CD14-positive monocyte (primary cell): Measurements from ENCODE around the gene CRADD. TPM values are rescaled to one million over a fixed set of nuclear protein-coding genes. Genes with fewer than 3 reads are reported as not detected.

Source experiments
- DNase-seq, 3 donors: peaks; one replicate each; pipeline ENCODE4 v3.0.0-alpha.2; 2011 to 2022
- H2AFZ ChIP-seq: 2 replicates; pipeline ENCODE4 v1.6.0; 2012; ENCODE audit warnings: mild to moderate bottlenecking, low read depth, low read length, inconsistent platforms; ENCODE audit not compliant: insufficient read depth, poor library complexity, severe bottlenecking
- H3K27ac ChIP-seq, 2 donors: 1 replicate in 1 of 2; 2 replicates in 1 of 2; pipeline ENCODE4 v1.5.1; 2012 to 2013; ENCODE audit warnings: low read length in 2 of 2, control low read depth in 1 of 2, inconsistent platforms in 1 of 2, low read depth in 1 of 2, mild to moderate bottlenecking in 1 of 2
- H3K27me3 ChIP-seq, 2 donors: one replicate each; pipeline versions ENCODE4 v1.6.0 to v1.6.1; 2011 to 2013; ENCODE audit warnings: low read length in 2 of 2; ENCODE audit not compliant: control insufficient read depth in 2 of 2, insufficient read depth in 2 of 2
- H3K36me3 ChIP-seq, 2 donors: replicated peaks in 1 of 2; 1 replicate in 1 of 2; 2 replicates in 1 of 2; pipeline versions ENCODE4 v1.5.1 to v1.6.1; 2012 to 2013; ENCODE audit warnings: low read length in 2 of 2, control low read depth in 1 of 2, inconsistent platforms in 1 of 2, mild to moderate bottlenecking in 1 of 2; ENCODE audit not compliant: insufficient read depth in 2 of 2, control insufficient read depth in 1 of 2
- H3K4me1 ChIP-seq, 2 donors: 1 replicate in 1 of 2; 2 replicates in 1 of 2; pipeline versions ENCODE4 v1.5.1 to v1.6.1; 2012 to 2013; ENCODE audit warnings: low read length in 2 of 2, control low read depth in 1 of 2, inconsistent platforms in 1 of 2, mild to moderate bottlenecking in 1 of 2, moderate library complexity in 1 of 2; ENCODE audit not compliant: insufficient read depth in 2 of 2, control insufficient read depth in 1 of 2
- H3K4me2 ChIP-seq: replicated peaks from 2 replicates; pipeline ENCODE3; 2012; ENCODE audit warnings: low read length, moderate library complexity, mild to moderate bottlenecking; ENCODE audit not compliant: poor library complexity, severe bottlenecking; ENCODE audit errors: extremely low read depth
- H3K4me3 ChIP-seq, 3 experiments: fragments of 200-600 bp in 1 of 3; sonication (generic) in 1 of 3; replicated peaks in 1 of 3; 1 replicate in 2 of 3; 2 replicates in 1 of 3; pipeline ENCODE4 v1.5.1; 2011 to 2013; ENCODE audit warnings: low read length in 3 of 3, mild to moderate bottlenecking in 3 of 3, control low read depth in 2 of 3, low read depth in 2 of 3, inconsistent platforms in 1 of 3, moderate library complexity in 1 of 3
- H3K79me2 ChIP-seq: 2 replicates; pipeline ENCODE4 v1.6.0; 2012; ENCODE audit warnings: mild to moderate bottlenecking, control low read depth, inconsistent platforms, low read length, moderate library complexity; ENCODE audit not compliant: insufficient read depth
- H3K9ac ChIP-seq: 2 replicates; pipeline ENCODE4 v1.6.0; 2017; ENCODE audit warnings: low read length, mild to moderate bottlenecking; ENCODE audit not compliant: insufficient read depth, poor library complexity, severe bottlenecking
- H3K9me3 ChIP-seq, 2 donors: replicated peaks in 1 of 2; 1 replicate in 1 of 2; 2 replicates in 1 of 2; pipeline versions ENCODE4 v1.5.1 to v1.6.1; 2012 to 2013; ENCODE audit warnings: low read length in 2 of 2, control low read depth in 1 of 2; ENCODE audit not compliant: control insufficient read depth in 1 of 2, insufficient read depth in 1 of 2
- H4K20me1 ChIP-seq: 2 replicates; pipeline ENCODE4 v1.6.0; 2012; ENCODE audit warnings: mild to moderate bottlenecking, low read length, control low read depth, moderate library complexity; ENCODE audit not compliant: insufficient read depth
- H3K27ac Mint-ChIP-seq, 7 donors: one replicate each; pipeline ENCODE4 v1.8.0; 2020; ENCODE audit warnings: mild to moderate bottlenecking in 7 of 7, mixed read lengths in 7 of 7, moderate library complexity in 6 of 7, inconsistent platforms in 2 of 7
- H3K27me3 Mint-ChIP-seq, 3 donors: one replicate each; pipeline ENCODE4 v1.8.0; 2021 to 2022; ENCODE audit warnings: low read depth in 3 of 3, mild to moderate bottlenecking in 3 of 3, mixed read lengths in 3 of 3, moderate library complexity in 3 of 3, inconsistent platforms in 1 of 3
- H3K36me3 Mint-ChIP-seq, 2 donors: one replicate each; pipeline ENCODE4 v1.8.0; 2020; ENCODE audit warnings: mixed read lengths in 2 of 2, inconsistent platforms in 1 of 2, mild to moderate bottlenecking in 1 of 2
- H3K4me1 Mint-ChIP-seq: one replicate; pipeline ENCODE4 v1.8.0; 2020; ENCODE audit warnings: mild to moderate bottlenecking, mixed read lengths
- H3K4me3 Mint-ChIP-seq, 2 donors: one replicate each; pipeline ENCODE4 v1.8.0; 2020; ENCODE audit warnings: mild to moderate bottlenecking in 2 of 2, mixed read lengths in 2 of 2, moderate library complexity in 1 of 2
- H3K9me3 Mint-ChIP-seq, 7 donors: one replicate each; pipeline ENCODE4 v1.8.0; 2020 to 2022; ENCODE audit warnings: mixed read lengths in 7 of 7, mild to moderate bottlenecking in 6 of 7, moderate library complexity in 6 of 7, inconsistent platforms in 2 of 7
- WGBS: methylation state at CpG from one replicate; pipeline ENCODE4 v1.1.5; 2013; ENCODE audit warnings: missing lambda C conversion rate; ENCODE audit not compliant: insufficient coverage; 5-methylcytosine and 5-hydroxymethylcytosine counted together
- intact Hi-C, 2 donors: fragments of 100-400 bp; cut with micrococcal nuclease; formaldehyde crosslinking; loops; one replicate each; pipeline versions ENCODE4 v1.15.0 to v1.15.1; 2023
- polyA plus RNA-seq, 3 donors: library from polyadenylated mRNA; depleted of rRNA in 1 of 3; unstranded in 2 of 3; stranded (reverse) in 1 of 3; fragments of 300-500 nt in 2 of 3; fragments of >200 nt in 1 of 3; fragmentation: Illumina TruSeq in 2 of 3; gene quantifications; 1 replicate in 2 of 3; 2 replicates in 1 of 3; pipeline ENCODE4 v1.2.3, GENCODE V29; 2012 to 2021
- TF ChIP-seq, protein P1 (sequence below): fragments of 200-600 bp; IDR thresholded peaks from one replicate; pipeline ENCODE4 v1.8.0; 2022; ENCODE audit warnings: antibody characterized with exemption, mild to moderate bottlenecking

The CRADD gene
- polyA plus RNA-seq, 3 donors, result 5.6 to 12.2 (median 11.2) TPM

DNA sequence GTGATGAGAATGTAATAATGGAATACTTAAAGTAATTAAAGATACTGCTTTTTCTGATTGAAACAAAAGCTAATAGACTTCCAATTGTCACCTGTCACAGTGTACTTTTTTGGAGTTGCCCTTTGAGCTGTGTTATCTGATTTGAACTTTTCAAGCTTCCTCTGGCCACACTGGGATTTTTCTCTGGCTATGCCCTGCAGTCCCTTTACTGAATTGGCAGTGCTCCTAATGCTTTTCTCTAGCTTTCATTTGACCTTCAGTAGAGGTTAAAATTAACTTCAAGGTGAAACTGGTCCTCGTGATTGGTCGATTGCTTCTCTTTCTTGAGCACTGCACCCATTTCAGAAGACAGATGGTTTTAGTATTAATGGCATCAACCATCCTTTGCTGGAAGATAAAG lies 89.2 kb downstream of the CRADD start:
- Histone ChIP-seq H2AFZ (no peak overlapping the region), H4K20me1 (no peaks in the 10 kb centered on the region), H3K9me3 (no peaks in the 10 kb centered on the region), H3K4me2 (no peak overlapping the region), H3K4me1 (peaks cover 9 to 19% of the 10 kb centered on the region in 2 donors), H3K27ac (no peak overlapping the region), H3K79me2 (no peaks in the 10 kb centered on the region), H3K9ac (no peak overlapping the region), H3K36me3 (no peaks in the 10 kb centered on the region), H3K4me3 (no peak overlapping the region), H3K27me3 (no peaks in the 10 kb centered on the region)
- WGBS, result no CpG with 5 or more reads among the region's 2 CpGs
- DNase-seq, result no peak
- Mint-ChIP-seq H3K27ac (no peak overlapping the region), H3K9me3 (no peaks in the 10 kb centered on the region), H3K27me3 (peaks cover 0 to 1% (median 0%) of the 10 kb centered on the region in 3 donors), H3K4me3 (no peak overlapping the region), H3K36me3 (no peaks in the 10 kb centered on the region), H3K4me1 (peaks cover 21% of the 10 kb centered on the region)
- TF ChIP-seq, protein P1, sequence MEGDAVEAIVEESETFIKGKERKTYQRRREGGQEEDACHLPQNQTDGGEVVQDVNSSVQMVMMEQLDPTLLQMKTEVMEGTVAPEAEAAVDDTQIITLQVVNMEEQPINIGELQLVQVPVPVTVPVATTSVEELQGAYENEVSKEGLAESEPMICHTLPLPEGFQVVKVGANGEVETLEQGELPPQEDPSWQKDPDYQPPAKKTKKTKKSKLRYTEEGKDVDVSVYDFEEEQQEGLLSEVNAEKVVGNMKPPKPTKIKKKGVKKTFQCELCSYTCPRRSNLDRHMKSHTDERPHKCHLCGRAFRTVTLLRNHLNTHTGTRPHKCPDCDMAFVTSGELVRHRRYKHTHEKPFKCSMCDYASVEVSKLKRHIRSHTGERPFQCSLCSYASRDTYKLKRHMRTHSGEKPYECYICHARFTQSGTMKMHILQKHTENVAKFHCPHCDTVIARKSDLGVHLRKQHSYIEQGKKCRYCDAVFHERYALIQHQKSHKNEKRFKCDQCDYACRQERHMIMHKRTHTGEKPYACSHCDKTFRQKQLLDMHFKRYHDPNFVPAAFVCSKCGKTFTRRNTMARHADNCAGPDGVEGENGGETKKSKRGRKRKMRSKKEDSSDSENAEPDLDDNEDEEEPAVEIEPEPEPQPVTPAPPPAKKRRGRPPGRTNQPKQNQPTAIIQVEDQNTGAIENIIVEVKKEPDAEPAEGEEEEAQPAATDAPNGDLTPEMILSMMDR, result no peak
- intact Hi-C loops, result loop anchor here (2.0 to 10.0 kb wide), 4 partner anchors 248 to 338 kb away; no protein-coding TSS in a partner anchor

DNA sequence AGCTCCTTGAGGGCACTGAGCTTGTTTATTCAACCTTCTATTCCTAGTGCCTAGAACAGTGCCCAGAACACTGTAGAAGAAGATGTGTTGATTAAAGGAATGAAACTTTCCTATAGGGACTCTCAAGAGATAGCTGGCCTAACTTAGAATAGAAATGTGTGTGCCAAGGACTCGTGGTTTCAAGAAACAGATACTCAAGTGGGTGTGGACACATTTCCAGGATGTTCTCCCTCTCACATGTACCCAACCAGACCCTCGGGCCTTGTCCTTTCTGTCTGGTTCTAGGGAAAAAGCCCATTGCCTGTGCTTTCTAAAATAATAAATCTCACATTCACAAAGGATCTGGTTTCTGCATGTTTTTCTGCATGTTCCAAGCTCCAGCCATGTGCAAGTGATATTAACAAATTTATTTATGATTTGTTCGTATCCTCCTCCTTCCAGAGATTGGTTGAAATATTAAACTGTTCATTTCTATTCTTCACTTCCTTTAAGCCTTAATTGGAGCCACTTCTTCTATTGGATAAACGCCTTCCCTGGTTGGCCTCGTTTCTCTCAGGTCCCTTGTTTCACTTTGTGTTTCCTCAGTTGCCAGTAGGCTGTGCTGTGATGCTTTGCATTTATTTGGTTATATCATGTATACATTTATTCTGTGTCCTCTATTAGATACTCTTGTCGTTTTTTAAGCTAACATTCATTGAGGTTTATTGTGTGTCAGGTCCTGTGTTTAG lies 89.8 kb downstream of the CRADD start:
- TF ChIP-seq, protein P1, result peak; percentile 75
- H3K27me3 Mint-ChIP-seq, result peaks cover 0 to 1% (median 0%) of the 10 kb centered on the region in 3 donors
- H3K4me1 Mint-ChIP-seq, result peaks cover 20% of the 10 kb centered on the region
- no peak overlapping the region for H3K9ac ChIP-seq
- WGBS, result 0% methylated on average over 1 of the region's 6 CpGs
- intact Hi-C loops, result loop anchor here (2.0 to 10.0 kb wide), 4 partner anchors 248 to 338 kb away; no protein-coding TSS in a partner anchor
- DNase-seq, result peak; percentile 44 to 59 (median 56)
- peaks cover 9 to 20% of the 10 kb centered on the region in 2 donors for H3K4me1 ChIP-seq
- H3K79me2 ChIP-seq, result no peaks in the 10 kb centered on the region
- H3K36me3 ChIP-seq, result no peaks in the 10 kb centered on the region
- no peak overlapping the region for H3K27ac ChIP-seq
- peak overlapping the region in 1 of 2 donors; percentile 47 for H3K4me3 Mint-ChIP-seq
- H3K27me3 ChIP-seq, result no peaks in the 10 kb centered on the region
- no peaks in the 10 kb centered on the region for H3K9me3 ChIP-seq
- no peaks in the 10 kb centered on the region for H3K9me3 Mint-ChIP-seq
- H3K27ac Mint-ChIP-seq, result peak overlapping the region in 2 of 7 donors; percentile 55 to 70
- no peaks in the 10 kb centered on the region for H4K20me1 ChIP-seq
- H3K4me3 ChIP-seq, result peak overlapping the region in 1 of 3 experiments; percentile 16
- no peak overlapping the region for H2AFZ ChIP-seq
- no peaks in the 10 kb centered on the region for H3K36me3 Mint-ChIP-seq
- H3K4me2 ChIP-seq, result peak overlapping the region; percentile 20
